ENCODE results near the gene EPHB4.

- TF ChIP-seq NANOG (IDR thresholded peaks at IDR 0.05; ENCODE audit: insufficient read depth, low read depth, low read length, poor library complexity, severe bottlenecking) (no peak), CTCF (IDR thresholded peaks at IDR 0.05; ENCODE audit: control extremely low read depth in 1 of 3, insufficient read depth in 1 of 3, low read depth in 1 of 3, low read length in 3 of 3) (no peak), POLR2A (IDR thresholded peaks at IDR 0.05; ENCODE audit: control extremely low read depth in 1 of 2, low read depth in 2 of 2, low read length in 2 of 2) (no peak), CEBPB (IDR thresholded peaks at IDR 0.05; ENCODE audit: low read depth, low read length) (no peak), ATF2 (IDR thresholded peaks at IDR 0.05; ENCODE audit: low read length) (no peak), POLR2AphosphoS5 (IDR thresholded peaks at IDR 0.05; ENCODE audit: low read depth, low read length) (no peak), EZH2 (IDR thresholded peaks at IDR 0.05; ENCODE audit: low read depth, low read length, severe bottlenecking) (no peak)
Measured at GRCh38 chr7:100823534-100823933, 3.8 kb downstream of the EPHB4 start.

Measured in H1 (cell line).